HL-60 (cell line): ENCODE data around the gene CCNY.

Experiments
- CTCF ChIP-seq: IDR thresholded peaks from one replicate; pipeline ENCODE4 v1.5.1; 2011; ENCODE audit warnings: low read length, control low read depth, inconsistent platforms; ENCODE audit not compliant: insufficient read depth
- GABPA ChIP-seq: IDR thresholded peaks from 2 replicates; pipeline ENCODE4 v1.6.1; 2012; ENCODE audit warnings: low read depth
- POLR2AphosphoS5 ChIP-seq: IDR thresholded peaks from 2 replicates; pipeline ENCODE4 v1.6.1; 2012; ENCODE audit warnings: low read depth
- TF ChIP-seq, protein P1 (sequence below): IDR thresholded peaks from 2 replicates; pipeline ENCODE4 v1.6.1; 2012; ENCODE audit warnings: low read depth; ENCODE audit not compliant: insufficient replicate concordance

- TF ChIP-seq CTCF (no peak), POLR2AphosphoS5 (no peak), GABPA (no peak)
- TF ChIP-seq, protein P1, sequence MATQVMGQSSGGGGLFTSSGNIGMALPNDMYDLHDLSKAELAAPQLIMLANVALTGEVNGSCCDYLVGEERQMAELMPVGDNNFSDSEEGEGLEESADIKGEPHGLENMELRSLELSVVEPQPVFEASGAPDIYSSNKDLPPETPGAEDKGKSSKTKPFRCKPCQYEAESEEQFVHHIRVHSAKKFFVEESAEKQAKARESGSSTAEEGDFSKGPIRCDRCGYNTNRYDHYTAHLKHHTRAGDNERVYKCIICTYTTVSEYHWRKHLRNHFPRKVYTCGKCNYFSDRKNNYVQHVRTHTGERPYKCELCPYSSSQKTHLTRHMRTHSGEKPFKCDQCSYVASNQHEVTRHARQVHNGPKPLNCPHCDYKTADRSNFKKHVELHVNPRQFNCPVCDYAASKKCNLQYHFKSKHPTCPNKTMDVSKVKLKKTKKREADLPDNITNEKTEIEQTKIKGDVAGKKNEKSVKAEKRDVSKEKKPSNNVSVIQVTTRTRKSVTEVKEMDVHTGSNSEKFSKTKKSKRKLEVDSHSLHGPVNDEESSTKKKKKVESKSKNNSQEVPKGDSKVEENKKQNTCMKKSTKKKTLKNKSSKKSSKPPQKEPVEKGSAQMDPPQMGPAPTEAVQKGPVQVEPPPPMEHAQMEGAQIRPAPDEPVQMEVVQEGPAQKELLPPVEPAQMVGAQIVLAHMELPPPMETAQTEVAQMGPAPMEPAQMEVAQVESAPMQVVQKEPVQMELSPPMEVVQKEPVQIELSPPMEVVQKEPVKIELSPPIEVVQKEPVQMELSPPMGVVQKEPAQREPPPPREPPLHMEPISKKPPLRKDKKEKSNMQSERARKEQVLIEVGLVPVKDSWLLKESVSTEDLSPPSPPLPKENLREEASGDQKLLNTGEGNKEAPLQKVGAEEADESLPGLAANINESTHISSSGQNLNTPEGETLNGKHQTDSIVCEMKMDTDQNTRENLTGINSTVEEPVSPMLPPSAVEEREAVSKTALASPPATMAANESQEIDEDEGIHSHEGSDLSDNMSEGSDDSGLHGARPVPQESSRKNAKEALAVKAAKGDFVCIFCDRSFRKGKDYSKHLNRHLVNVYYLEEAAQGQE: no peak
These were observed 233.5 kb downstream of the CCNY start for GRCh38 chr10:35569836-35570235.
